Peyer's patch (tissue), 4 donors: Measurements from ENCODE around the gene HAUS6. TPM values are rescaled to one million over a fixed set of nuclear protein-coding genes. Genes with fewer than 3 reads are reported as not detected.

ENCODE experiments used
- DNase-seq, 3 donors: peaks; one replicate each; pipeline ENCODE4 v3.0.0-alpha.2; 2017 to 2019
- H3K27ac ChIP-seq, 4 donors: fragments of 200-600 bp; sonication (generic); one replicate each; pipeline ENCODE4 v1.5.1; 2016 to 2019
- H3K27me3 ChIP-seq, 2 donors: fragments of 200-600 bp; sonication (generic); one replicate each; pipeline ENCODE4 v1.5.1; 2019
- H3K36me3 ChIP-seq, 3 donors: fragments of 200-600 bp; sonication (generic); one replicate each; pipeline ENCODE4 v1.5.1; 2016 to 2019
- H3K4me1 ChIP-seq, 4 donors: fragments of 200-600 bp; sonication (generic); one replicate each; pipeline ENCODE4 v1.5.1; 2016 to 2019
- H3K4me3 ChIP-seq, 4 donors: fragments of 200-600 bp; sonication (generic); 1 replicate in 3 of 4; 2 replicates in 1 of 4; pipeline ENCODE4 v1.5.1; 2016 to 2019; ENCODE audit warnings: mild to moderate bottlenecking in 1 of 4
- H3K9me3 ChIP-seq, 4 donors: fragments of 200-600 bp; sonication (generic); one replicate each; pipeline ENCODE4 v1.5.1; 2016 to 2019; ENCODE audit warnings: mild to moderate bottlenecking in 1 of 4
- CTCF ChIP-seq, 6 experiments: fragments of 450-650 bp in 4 of 6; fragments of 200-600 bp in 2 of 6; sonication (generic) in 1 of 6; IDR thresholded peaks; one replicate each; pipeline ENCODE4 v1.5.1; 2017 to 2019; ENCODE audit warnings: antibody characterized with exemption in 6 of 6, mild to moderate bottlenecking in 3 of 6, moderate library complexity in 1 of 6
- POLR2A ChIP-seq, 2 donors: fragments of 450-650 bp; IDR thresholded peaks; one replicate each; pipeline ENCODE4 v1.5.1; 2017; ENCODE audit warnings: antibody characterized with exemption in 2 of 2, mild to moderate bottlenecking in 2 of 2, moderate library complexity in 2 of 2
- total RNA-seq, 4 donors: library from RNA; depleted of rRNA; stranded (reverse); fragments of >200 nt; gene quantifications; one replicate each; pipeline ENCODE4 v1.1.0, GENCODE V29; 2016

HAUS6 gene
- total RNA-seq, 4 donors from 2014 or later, result 5.9 to 31.4 (median 7.3) TPM

GRCh38 chr9:19145881-19146280 lies 43.2 kb upstream of the HAUS6 start:
- no peaks in the 10 kb centered on the region for H3K9me3 ChIP-seq
- no peak overlapping the region for H3K27ac ChIP-seq
- no peak overlapping the region for H3K4me3 ChIP-seq
- H3K4me1 ChIP-seq, result no peaks in the 10 kb centered on the region
- DNase-seq, result peak in 1 of 3 donors; percentile 14
- TF ChIP-seq POLR2A (IDR thresholded peaks at IDR 0.05), result no peak
- TF ChIP-seq CTCF (IDR thresholded peaks at IDR 0.05), result no peak
- H3K36me3 ChIP-seq, result no peaks in the 10 kb centered on the region
- no peaks in the 10 kb centered on the region for H3K27me3 ChIP-seq

- Histone ChIP-seq H3K27me3 (no peaks in the 10 kb centered on the region), H3K4me1 (no peaks in the 10 kb centered on the region), H3K4me3 (no peak overlapping the region), H3K9me3 (no peaks in the 10 kb centered on the region), H3K27ac (no peak overlapping the region), H3K36me3 (no peaks in the 10 kb centered on the region)
- DNase-seq, result no peak
- TF ChIP-seq POLR2A (IDR thresholded peaks at IDR 0.05), result no peak
- TF ChIP-seq CTCF (IDR thresholded peaks at IDR 0.05), result no peak
These were observed 37.6 kb upstream of the HAUS6 start for GRCh38 chr9:19140259-19140658.

- Histone ChIP-seq H3K4me1 (no peaks in the 10 kb centered on the region), H3K27me3 (no peaks in the 10 kb centered on the region), H3K27ac (no peak overlapping the region), H3K4me3 (no peak overlapping the region), H3K36me3 (no peaks in the 10 kb centered on the region), H3K9me3 (no peaks in the 10 kb centered on the region)
- DNase-seq, result no peak
- no peak for TF ChIP-seq POLR2A (IDR thresholded peaks at IDR 0.05)
- TF ChIP-seq CTCF (IDR thresholded peaks at IDR 0.05), result no peak
These were observed 35.4 kb upstream of the HAUS6 start for GRCh38 chr9:19138084-19138483.

- Histone ChIP-seq H3K36me3 (no peaks in the 10 kb centered on the region), H3K4me3 (no peak overlapping the region), H3K27me3 (no peaks in the 10 kb centered on the region), H3K27ac (no peak overlapping the region), H3K4me1 (no peaks in the 10 kb centered on the region), H3K9me3 (no peaks in the 10 kb centered on the region)
- DNase-seq, result no peak
- no peak for TF ChIP-seq CTCF (IDR thresholded peaks at IDR 0.05)
- no peak for TF ChIP-seq POLR2A (IDR thresholded peaks at IDR 0.05)
These were observed 34.6 kb upstream of the HAUS6 start for GRCh38 chr9:19137282-19137681.

GRCh38 chr9:19136129-19136528 lies 33.4 kb upstream of the HAUS6 start:
- no peak overlapping the region for H3K4me3 ChIP-seq
- no peaks in the 10 kb centered on the region for H3K9me3 ChIP-seq
- TF ChIP-seq POLR2A (IDR thresholded peaks at IDR 0.05), result no peak
- TF ChIP-seq CTCF (IDR thresholded peaks at IDR 0.05), result no peak
- H3K36me3 ChIP-seq, result no peaks in the 10 kb centered on the region
- H3K4me1 ChIP-seq, result no peaks in the 10 kb centered on the region
- DNase-seq, result peak in 1 of 3 donors; percentile 19
- no peak overlapping the region for H3K27ac ChIP-seq
- H3K27me3 ChIP-seq, result no peaks in the 10 kb centered on the region
